Globus pallidus (tissue), 1 donor: Measurements from ENCODE around the gene SRSF1.
"Not testable (repeated sequence)": the region's sequence is repeated elsewhere in the genome, so short reads cannot be mapped to it uniquely, and the experiment has no call there.

Source experiments
- DNase-seq: peaks from one replicate; pipeline ENCODE4 v3.0.0-alpha.2; 2015; ENCODE audit warnings: low spot score

The SRSF1 gene

GRCh38 chr17:57990037-57990436, 17.0 kb downstream of the SRSF1 start:
- DNase-seq, result no peak

DNA sequence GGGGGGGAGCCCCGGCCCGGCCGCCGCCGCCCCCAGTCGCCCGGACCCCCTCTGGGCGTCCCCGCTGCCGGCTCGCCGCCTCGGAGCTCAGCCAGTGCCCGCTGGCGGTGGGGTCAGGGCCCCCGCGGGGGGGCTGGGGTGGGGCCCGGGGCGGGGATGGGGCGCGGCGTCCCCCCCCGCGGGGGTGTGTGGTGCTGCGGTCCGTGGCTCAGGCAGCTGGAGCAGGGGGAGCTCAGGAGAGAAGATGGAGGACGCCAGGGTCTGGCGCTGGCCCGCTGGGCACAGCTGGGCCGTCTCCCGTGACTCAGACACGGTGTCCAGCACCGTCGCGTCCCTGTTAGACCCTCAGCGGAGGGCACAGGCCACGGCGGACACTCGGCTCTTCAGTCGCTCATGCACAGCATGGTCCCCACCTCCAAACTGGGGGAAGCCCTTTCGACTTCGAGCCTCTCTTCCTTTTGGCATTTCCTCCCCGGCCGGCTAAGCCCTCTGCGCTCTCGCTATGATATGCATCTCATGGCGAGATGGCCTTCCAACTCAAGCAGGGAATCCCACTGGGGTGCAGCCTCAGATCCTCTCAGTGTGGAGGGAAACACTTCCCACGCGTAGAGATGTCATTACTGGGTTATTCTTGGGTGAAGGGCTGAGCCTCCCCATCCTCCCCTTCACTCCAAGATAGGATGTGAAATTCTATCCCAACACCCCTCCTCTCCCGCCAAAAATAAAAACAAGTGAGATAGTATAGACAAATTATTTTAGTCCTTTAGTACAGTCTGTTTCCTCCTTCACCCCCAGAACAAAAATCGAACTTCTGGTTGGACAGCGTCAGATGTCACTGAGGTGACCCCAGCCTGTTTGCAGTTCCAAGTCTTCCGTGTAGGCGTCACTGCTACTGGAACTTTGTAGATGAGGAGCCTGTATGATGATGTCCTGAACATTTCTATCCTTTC, 18.5 kb downstream of the SRSF1 start:
- DNase-seq, result peak; percentile 77

DNA sequence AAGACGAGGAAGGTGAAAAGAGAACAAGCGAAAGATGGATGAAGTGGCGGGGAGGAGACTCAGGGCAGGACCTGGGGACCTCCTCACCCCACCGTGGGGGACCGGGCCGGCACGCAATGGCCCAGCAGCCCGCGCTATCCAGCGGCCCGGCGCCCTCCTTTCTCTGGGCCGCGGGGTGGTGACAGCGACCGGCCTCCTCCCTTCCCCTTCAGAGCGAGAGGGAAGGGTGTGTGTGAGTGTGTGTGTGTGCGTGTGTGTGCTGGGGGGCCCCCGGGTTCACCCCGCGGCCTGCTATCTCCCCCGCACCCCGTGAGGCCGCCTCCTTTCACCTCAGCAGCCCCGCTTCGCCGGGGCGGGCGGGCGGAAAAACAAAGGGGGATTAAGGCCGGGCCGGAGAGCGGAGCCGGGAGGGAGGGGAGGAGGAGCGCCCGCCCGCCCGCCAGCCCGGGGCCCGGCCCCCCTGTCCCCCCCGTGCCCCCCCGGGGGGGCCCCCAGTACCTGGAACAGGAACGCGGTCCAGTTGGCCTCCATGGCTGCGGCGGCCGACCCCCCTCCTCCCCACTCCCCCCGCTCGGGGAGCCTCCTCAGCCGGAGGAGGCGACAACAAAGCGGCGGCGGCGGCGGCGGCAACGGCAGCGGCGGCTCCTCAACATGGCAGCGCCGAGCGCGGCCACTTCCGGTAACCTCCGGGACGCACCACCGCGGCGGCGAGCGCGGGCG, 19.3 kb downstream of the SRSF1 start, which contains the start of gene VEZF1:
VEZF1 (minus strand) TSS at position 674 of the 720 bp plus-strand sequence; CDS start at position 531, 143 bp downstream.
- DNase-seq, result peak; percentile 85

DNA sequence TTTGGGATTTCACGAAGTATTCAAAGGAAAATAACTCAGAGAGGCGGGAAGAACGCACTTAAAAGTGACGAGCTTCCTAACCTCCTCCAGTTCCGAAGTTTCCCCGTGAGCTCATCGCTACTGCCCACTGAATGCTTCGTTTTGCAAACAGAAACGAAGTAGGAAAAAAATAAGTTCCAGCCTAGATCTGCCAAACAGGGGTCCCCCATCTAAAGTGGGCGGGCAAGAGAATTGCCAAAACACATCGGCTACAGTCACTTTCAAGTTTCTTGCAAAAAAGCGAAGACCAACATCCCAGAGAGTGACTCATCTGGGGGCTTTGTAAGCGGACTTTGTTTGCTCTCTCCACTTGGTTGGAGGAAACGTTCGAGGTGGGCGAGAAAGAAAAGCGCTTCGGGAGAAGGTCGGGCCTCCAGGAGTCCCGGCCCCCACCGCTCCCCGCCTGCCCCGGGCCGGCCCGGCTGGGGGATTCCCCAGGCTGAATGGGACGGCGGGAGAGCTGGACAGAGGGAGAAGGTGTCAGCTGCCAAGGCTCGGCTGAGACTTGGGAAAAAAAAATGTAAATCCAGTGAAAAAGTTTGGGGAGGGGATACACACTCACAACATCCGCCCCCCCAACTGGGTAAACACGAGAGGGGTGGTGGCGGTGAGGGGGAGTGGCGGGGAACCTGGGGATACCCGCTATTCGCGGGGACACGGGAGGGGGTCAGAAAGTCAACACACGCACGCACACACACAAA, 20.0 kb downstream of the SRSF1 start:
- no peak for DNase-seq

DNA sequence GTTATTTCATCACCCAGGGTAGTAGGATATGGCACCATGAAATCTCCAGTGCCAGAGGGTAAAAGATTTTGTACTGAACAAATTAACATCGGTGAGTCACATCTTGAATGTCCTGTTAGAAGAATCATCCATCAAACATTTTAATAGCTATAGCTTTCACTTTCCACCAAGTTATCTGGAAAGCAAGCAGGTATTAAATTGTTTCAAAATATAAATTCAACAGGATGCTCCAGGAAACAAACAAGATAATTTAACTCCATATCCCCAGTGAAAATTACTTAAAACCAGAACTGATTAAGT, 21.4 kb downstream of the SRSF1 start:
- DNase-seq, result no peak

- no peak for DNase-seq
Measured at GRCh38 chr17:57984936-57985674, 21.9 kb downstream of the SRSF1 start.

GRCh38 chr17:57984261-57984890, 22.7 kb downstream of the SRSF1 start:
- no peak for DNase-seq

GRCh38 chr17:57983446-57983845, 23.6 kb downstream of the SRSF1 start:
- no peak for DNase-seq

DNA sequence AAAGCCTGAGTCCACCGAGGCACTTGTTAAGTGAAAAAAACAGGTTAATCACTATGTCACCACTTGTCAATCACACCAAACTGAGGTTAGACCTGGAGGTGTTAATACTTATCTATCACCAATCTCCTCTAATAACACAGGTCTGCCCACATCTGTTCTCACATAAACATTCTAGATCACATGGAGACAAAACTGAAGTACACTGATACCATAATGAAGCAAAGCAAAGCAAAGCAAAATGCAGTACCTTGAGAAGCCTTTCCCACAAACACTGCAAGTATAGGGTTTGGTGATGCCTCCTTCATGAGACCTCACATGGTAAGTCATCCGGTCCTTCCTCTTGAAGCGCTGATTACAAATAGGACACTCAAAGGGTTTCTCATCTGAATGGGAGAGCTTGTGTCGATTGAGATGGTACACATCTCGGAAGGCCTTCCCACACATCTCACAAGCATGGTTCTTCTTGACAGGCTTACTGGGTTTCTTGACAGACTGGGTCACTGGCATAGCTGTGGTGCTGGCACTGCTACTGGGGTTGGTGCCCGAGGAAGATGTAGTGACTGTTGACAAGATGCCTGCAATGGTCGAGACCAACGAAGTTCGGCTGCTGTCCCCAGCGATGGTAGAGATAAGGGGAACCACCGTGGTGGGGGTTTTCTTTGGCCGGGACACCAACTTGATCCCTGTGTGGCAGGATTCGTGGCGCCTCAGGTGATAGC, 24.4 kb downstream of the SRSF1 start:
- no peak for DNase-seq

DNA sequence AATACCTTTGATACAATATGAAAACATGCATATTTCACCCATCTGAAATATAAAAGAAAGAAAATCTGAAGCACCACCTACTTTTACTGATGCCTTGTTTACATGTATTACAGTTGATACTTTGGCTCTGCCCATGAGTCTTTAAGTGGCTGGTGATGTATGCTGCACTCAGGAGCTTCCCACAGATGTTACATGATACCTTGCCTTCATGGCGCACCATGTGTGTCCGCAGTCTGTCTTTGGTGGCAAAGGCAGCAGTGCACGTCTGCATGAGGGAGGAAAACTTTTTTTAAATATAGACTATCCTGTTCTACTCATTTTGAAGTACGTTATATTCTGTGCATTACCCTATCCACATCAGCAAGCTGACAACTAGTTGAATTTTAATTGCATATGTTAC, 26.5 kb downstream of the SRSF1 start:
- DNase-seq, result no peak

GRCh38 chr17:57979076-57979475, 28.0 kb downstream of the SRSF1 start:
- DNase-seq, result no peak

DNA sequence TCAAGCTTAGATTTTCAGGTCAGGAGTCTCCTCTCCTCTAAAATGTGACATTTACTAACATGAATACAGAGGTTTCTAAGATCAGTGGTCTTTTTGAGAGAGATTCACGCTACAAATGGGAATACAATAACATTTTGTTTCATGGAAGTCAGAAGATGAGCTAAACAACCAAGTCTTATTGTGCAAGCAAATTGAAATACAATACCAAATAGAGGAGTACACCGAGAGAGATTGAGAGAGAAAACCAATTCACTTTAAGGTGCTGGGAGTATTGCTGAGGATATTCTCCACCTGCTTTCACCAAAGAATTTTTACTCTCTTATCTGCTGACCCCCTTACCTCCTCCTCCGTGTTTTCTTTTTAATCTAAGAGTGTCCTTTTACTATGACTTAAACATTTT, 30.5 kb downstream of the SRSF1 start:
- DNase-seq, result peak; percentile 86

GRCh38 chr17:57975044-57975443, 32.0 kb downstream of the SRSF1 start:
- no peak for DNase-seq

GRCh38 chr17:57974053-57974824, 32.8 kb downstream of the SRSF1 start:
- not testable (repeated sequence) for DNase-seq

- DNase-seq, result no peak
Measured at GRCh38 chr17:57972151-57972550, 34.9 kb downstream of the SRSF1 start.

- DNase-seq, result no peak
Measured at GRCh38 chr17:57971572-57971971, 35.5 kb downstream of the SRSF1 start.

DNA sequence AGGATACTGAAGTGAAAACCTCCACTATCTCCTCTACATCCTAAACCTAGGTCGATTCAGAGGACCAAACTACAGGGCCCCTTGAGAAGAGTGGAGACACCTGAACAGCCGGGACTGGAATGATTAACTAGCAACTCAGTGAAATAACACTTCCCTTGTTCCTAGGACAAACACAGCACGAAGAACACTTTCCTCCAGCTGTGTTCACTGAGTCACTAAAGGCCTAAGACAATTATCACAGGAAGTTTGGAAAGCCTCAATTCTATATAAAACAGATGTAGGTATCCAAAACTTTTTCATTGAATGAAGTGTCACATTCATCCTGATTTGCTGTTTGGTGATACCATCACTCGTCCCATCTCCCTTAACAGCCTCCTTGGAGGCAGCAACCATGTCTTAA, 36.3 kb downstream of the SRSF1 start:
- DNase-seq, result no peak

GRCh38 chr17:57968456-57968855, 38.6 kb downstream of the SRSF1 start:
- no peak for DNase-seq

DNA sequence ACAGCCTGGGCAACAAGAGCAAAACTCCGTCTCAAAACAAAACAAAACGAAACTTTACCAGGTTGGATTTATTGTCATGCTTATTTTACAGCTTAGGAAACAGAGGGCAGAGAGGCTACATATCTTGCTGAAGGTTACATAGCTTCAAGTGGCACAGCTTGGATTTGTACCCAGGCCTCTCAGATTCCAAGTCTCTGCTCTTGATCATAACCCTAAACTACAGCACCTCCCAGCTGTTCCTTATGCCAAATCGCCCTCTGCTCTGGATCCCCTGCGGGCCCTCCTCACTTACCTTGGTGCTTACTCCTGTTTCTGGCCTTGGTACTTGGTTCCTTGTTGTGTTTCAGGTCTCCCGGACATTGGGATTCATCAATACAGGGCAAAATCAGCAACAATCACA, 40.2 kb downstream of the SRSF1 start:
- no peak for DNase-seq

DNA sequence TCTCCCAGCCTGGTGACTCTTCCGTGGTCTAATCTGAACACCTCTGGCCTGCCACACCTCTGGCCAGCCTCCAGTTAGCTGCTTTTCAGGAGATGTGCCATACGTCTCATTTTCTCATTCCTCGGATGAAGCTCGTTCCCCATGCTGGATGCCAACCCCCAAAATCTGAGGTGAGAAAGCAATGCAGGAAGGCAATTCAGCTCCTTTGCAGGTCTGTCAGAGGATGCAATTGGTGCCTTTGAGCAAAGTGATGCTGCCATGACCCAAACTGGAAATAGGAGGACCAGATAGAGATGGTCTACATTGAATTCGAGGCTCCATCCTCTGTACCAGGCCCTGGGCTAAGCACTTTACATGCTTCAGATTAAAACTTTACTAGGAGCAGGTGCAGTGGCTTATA, 40.8 kb downstream of the SRSF1 start:
- DNase-seq, result no peak
